HCT116 (cell line): ENCODE data around the gene EPHB3. TPM values are rescaled to one million over a fixed set of nuclear protein-coding genes. Genes with fewer than 3 reads are reported as not detected.

Source experiments
- CTCF ChIP-seq, 3 experiments: fragments of 200-600 bp in 1 of 3; sonication (generic) in 1 of 3; IDR thresholded peaks in 2 of 3; conservative IDR thresholded peaks in 1 of 3; 2 replicates each; pipeline ENCODE4 v1.5.1; 2012 to 2017; ENCODE audit warnings: low read depth in 2 of 3, low read length in 2 of 3, antibody characterized with exemption in 1 of 3, borderline replicate concordance in 1 of 3, control low read depth in 1 of 3, mild to moderate bottlenecking in 1 of 3, mixed read lengths in 1 of 3, mixed run types in 1 of 3, moderate library complexity in 1 of 3; ENCODE audit not compliant: insufficient read depth in 1 of 3
- ELF1 ChIP-seq: IDR thresholded peaks from 2 replicates; pipeline ENCODE4 v1.6.1; 2012; ENCODE audit warnings: low read depth, borderline replicate concordance
- EZH2 ChIP-seq: fragments of 200-600 bp; sonication (generic); IDR thresholded peaks from 2 replicates; pipeline ENCODE4 v1.6.1; 2017; ENCODE audit warnings: antibody characterized with exemption, mixed run types
- POLR2A ChIP-seq: IDR thresholded peaks from 2 replicates; pipeline ENCODE4 v1.7.0; 2011; ENCODE audit warnings: borderline replicate concordance; ENCODE audit not compliant: insufficient read depth, insufficient read length; ENCODE audit errors: extremely low read depth
- SIN3A ChIP-seq: IDR thresholded peaks from 2 replicates; pipeline ENCODE4 v1.6.1; 2012; ENCODE audit warnings: low read depth
- TCF7L2 ChIP-seq: IDR thresholded peaks from 2 replicates; pipeline ENCODE4 v1.7.0; 2011; ENCODE audit warnings: borderline replicate concordance, inconsistent platforms; ENCODE audit not compliant: insufficient read depth, insufficient read length; ENCODE audit errors: extremely low read depth
- ZBTB33 ChIP-seq: IDR thresholded peaks from 2 replicates; pipeline ENCODE4 v1.6.1; 2011; ENCODE audit warnings: mild to moderate bottlenecking, low read length, moderate library complexity; ENCODE audit not compliant: insufficient replicate concordance; ENCODE audit errors: extremely low read depth
- ZNF274 ChIP-seq: fragments of 200-500 bp; sonication (Bioruptor generic); IDR thresholded peaks from 2 replicates; pipeline ENCODE4 v1.6.1; 2014; ENCODE audit warnings: mild to moderate bottlenecking, low read depth, low read length, inconsistent platforms
- total RNA-seq: library from RNA; stranded (reverse); gene quantifications from one replicate; pipeline ENCODE4 v1.2.1, GENCODE V29; 2021; ENCODE audit not compliant: unreplicated experiment

Gene EPHB3
- total RNA-seq, 1 experiment from 2014 or later: 6.5 TPM

GRCh38 chr3:184572633-184573270 is 11.2 kb downstream of the EPHB3 start (continued):
- no peak for TF ChIP-seq ZNF274
- TF ChIP-seq TCF7L2: no peak
- TF ChIP-seq POLR2A: no peak
- no peak for TF ChIP-seq EZH2
- TF ChIP-seq ZBTB33: no peak
- TF ChIP-seq CTCF (IDR thresholded peaks at IDR 0.05 in 2 of 3, conservative IDR thresholded peaks at IDR 0.05 in 1 of 3; ENCODE audit: borderline replicate concordance in 1 of 3, insufficient read depth in 1 of 3, low read depth in 2 of 3, low read length in 2 of 3): no peak
- TF ChIP-seq ELF1: no peak
- TF ChIP-seq SIN3A: no peak
